ENCODE data around the gene MIEF2.

Gene MIEF2

DNA sequence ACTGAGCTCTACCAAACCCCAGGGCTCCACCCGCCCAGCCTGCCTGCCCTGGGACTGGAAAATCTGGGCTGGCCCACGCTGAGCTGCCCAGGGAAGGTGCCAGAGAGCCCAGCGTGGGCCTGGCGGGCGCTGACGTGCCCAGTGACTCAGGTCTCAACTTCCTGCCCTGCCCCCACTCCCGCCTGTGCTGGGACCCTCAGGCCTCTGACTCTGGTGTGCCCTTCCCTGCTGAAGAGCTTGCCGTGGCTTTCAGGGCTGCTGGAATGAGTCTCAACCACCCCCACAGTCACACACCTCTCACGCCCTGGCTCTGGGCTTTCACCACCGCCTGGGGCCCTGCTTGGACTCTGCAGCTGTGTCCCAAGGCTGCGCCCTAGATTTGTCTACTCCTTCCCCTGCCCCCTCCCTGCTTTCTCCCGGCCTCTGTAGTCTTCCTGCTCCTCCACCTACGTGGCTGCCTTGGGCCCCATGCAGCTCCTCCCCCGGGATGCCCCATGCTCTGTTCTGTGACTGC lies 24.7 kb upstream of the MIEF2 start:
- DNase-seq (ENCODE audit: low read depth in 2 of 2): peak in 1 of 2 experiments; percentile 26

DNA sequence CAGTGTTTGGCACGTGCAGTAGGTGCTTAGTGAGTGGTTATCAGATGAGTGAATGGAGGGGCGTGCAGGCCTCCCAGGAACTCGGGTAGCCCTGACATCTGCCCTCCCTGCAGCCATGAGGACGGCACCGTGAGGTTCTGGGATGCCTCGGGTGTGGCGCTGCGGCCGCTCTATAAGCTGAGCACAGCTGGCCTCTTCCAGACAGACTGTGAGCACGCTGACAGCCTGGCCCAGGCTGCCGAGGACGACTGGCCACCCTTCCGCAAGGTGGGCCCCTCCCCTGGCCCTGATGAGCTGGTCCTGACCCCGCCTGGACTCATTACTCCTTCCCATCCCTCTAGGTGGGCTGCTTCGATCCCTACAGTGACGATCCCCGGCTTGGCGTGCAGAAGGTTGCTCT lies 24.0 kb upstream of the MIEF2 start:
- no peak for DNase-seq (ENCODE audit: low read depth in 2 of 2)

DNA sequence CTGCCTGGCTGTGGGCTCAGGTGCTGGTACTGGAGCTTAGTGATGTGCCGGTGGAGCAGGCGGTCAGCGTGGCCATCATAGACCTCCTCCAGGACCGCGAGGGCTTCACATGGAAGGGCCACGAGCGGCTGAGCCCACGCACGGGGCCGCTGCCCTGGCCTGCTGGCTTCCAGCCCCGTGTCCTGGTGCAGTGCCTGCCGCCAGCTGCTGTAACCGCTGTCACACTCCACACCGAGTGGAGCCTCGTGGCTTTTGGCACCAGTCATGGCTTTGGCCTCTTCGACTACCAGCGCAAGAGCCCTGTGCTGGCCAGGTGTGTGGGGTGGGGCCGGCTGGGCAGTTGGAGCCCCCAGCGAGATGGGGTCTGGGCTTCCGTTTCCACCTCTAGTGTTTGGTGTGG lies 23.0 kb upstream of the MIEF2 start:
- DNase-seq (ENCODE audit: low read depth in 2 of 2): no peak

DNA sequence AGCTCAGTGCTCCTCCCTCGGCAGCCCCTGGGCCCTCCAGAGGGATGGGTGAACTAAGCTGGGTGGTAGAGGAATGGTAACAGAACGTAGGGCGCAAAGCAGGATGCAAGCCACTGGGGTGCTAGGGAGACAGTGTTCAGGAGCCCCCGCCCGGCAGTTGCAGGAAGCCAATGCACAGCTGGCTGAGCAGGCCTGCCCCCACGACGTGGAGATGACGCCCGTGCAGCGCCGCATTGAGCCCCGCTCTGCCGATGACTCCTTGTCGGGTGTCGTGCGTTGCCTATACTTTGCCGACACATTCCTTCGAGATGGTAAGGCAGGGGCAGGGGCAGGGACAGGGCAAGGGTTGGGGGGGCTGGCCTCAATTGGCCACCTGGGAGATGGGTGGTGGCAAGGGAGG lies 22.2 kb upstream of the MIEF2 start:
- no peak for DNase-seq (ENCODE audit: low read depth in 2 of 2)

DNA sequence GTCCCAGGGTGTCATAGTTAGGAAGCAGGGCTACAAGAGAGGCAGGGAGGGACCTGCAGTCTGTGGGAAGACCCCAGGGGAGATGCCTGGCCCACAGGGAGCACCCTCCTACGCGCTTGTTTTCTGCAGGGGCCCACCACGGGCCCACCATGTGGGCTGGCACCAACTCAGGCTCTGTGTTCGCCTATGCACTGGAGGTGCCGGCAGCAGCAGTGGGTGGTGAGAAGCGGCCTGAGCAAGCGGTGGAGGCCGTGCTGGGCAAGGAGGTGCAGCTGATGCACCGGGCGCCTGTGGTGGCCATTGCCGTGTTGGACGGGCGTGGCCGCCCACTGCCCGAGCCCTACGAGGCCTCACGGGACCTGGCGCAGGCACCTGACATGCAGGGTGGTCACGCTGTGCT lies 20.0 kb upstream of the MIEF2 start:
- DNase-seq (ENCODE audit: low read depth in 2 of 2): no peak

DNA sequence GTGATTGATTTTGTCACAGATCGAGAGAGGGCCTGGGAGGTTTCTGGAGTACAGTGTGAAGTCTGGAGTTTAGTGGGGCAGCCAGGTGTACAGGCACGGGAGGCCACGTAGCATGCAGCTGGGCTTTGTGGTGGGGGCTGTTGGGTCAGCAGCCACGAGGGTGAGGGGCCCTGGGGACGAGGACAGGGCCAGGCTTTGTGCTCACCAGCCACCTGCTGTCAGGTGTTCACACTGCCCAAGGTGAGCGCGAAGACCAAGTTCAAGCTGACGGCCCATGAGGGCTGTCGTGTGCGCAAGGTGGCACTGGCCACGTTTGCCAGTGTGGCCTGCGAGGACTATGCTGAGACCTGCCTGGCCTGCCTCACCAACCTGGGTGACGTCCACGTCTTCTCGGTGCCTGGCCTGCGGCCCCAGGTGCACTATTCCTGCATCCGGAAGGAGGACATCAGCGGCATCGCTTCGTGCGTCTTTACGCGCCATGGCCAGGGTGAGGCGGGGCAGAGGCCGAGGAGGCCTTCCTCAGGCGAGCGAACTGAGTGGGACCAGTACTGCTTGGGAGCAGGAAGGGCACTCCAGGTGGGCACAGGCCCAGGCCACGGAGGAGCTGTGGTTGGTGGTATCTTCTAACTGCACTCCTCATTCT lies 19.1 kb upstream of the MIEF2 start:
- DNase-seq (ENCODE audit: low read depth in 2 of 2): no peak

DNA sequence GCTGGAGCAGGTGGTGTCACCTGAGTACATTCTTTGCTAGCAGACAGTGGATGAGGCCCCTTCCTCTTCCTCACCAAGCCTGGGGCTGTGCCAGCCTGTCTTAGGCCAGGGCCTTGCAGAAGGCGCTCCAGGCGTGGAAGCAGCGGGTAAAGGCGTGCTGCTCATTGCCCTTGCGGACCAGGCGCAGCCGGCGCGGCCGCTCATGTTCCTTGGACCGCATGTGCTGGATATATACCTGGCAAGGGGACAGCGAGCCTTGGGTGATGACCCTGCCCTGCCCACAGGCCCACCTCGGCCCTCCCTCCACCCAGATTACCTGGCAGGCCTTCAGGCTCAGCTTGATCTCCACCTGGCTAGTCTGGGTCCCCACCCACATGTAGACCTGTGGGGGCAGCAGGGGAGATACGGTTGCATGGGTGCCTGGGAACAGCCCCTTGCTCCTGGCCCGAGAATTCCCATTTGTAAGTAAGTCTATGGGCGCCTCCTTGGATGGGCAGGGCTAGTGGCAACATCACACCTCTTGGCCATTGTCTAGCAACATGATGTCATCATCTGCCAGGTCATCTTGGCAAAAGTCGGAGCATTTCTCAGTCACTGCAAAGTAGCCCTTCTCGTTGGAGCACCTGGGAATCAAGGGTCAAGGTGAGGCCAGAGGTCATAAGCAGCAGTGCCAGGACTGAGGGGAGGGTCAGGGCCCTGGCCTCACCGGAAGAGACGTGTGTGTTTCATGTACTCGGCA lies 15.3 kb upstream of the MIEF2 start:
- no peak for DNase-seq (ENCODE audit: low read depth in 2 of 2)

DNA sequence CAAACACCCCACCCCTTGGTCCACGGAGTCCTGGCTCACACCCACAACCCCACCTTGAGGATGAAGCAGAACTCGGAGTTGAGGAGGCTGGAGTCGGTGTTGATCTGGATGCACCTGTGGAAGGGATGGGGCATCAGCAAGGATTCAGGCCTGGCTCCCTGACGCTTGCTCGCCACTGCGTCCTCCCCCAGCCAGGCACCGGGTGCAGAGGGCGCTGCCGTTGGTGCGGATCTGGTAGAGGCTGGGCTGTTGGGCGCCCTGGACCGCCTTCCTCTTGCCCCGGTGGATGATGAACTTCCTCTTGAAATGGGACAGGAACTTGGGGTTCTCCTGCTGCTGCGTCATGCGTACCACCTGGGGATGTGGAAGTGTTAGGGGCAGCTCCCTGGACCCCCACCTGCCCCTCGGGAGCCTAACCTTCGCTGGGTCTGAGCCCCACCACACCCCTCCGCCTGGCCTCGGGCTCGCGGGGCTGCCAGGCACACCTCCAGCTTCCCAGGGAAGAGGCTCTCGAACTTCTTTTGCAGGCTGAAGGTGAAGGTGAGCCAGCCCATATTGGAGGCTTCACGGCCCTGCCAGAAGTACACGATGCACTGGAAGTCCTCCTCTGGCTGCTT lies 14.2 kb upstream of the MIEF2 start:
- DNase-seq (ENCODE audit: low read depth in 2 of 2): no peak

DNA sequence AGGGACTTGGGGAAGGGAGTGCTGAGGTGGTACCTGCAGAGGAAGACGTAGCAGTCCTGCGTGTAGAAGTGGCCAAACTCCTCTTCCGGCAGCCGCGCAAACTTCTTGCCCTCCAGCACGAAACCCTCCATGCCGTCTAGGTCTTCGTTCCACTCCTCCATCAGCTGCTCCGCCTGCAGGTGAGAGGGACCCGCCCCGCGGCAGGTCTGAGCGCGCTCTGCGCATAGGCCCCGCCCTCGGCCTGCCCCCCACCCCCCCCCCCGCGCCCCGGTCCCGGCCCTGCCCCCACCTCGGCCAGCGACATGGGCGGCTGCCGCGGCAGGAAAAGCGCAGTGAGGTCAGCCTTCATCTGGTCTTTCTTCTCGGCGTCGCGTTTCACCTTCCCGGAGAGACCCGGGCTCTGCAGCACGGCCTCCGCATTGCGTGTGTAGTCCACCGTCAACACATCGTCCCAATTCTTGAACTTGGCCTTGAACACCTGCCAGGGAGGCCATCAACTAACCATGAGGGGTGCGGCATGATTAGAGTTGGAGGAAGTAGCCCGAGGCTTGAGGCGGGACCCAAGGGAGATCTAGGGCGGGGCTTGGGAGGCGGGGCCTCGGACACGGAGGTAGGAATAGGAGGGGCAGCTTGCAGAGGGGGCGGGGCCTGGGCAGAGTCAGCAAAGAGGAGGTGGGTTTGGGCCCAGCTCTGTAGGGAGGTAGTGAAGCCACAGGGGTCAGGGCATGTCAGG lies 13.4 kb upstream of the MIEF2 start:
- DNase-seq (ENCODE audit: low read depth in 2 of 2): peak in 1 of 2 experiments; percentile 49

DNA sequence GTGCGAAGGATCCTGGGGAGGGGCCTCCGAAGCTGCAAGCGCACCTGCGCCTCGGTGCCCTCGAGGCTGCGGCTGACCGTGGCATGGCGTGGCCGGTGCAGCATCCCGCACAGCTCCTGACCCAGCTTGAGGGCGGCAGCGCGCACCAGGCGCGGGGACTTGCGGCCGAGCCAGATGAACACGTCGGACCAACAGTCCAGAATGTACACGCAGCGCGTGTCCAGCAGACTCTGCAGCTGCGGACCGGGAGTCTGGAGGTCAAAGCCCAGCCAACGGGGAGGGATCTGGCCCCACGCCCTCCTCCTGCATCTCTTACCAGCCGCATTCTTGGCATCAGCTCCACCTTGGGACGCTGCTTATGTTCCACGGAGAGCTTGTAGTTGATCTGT lies 12.9 kb upstream of the MIEF2 start:
- no peak for DNase-seq (ENCODE audit: low read depth in 2 of 2)

DNA sequence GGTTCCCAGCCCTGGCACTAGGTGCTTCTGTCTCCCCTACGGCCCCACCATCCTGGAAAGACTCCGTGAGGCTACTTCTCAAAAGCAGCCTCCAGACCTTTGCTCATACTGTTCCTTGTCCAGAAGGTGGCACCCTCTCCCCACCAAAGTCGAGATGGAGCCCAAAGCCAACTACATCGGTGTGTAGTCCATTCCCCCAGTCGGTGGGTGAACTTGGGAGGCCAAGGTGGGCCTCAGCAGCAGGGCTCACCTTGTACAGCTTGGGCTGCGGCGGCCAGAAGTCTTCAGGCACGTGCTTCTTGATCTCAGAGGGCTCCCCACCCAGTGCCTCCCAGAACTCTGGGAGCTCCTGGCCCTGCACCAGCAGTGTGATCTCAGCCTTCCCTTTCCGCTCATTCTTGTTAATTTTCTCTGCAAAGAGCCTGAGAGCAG lies 12.1 kb upstream of the MIEF2 start:
- DNase-seq (ENCODE audit: low read depth in 2 of 2): peak in 1 of 2 experiments; percentile 52

DNA sequence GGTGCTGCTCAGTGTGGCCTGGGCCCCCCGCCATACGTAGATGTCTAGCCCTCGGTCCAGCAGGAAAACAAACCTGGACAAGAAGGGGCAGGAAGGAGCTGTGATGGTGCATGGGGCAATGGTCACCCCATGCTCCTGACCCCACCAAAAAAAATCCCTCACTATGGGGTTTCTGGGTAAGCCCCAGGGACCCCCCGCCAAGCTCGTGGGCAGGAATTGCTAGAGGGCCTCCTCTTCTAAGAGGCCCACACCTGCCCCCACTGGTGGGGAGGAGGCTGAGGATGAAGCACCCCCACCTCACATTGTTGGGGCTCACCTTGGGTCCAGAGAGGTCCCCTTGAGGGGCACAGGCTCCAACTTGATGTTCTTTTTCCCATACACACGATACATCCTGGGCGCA lies 11.7 kb upstream of the MIEF2 start:
- DNase-seq (ENCODE audit: low read depth in 2 of 2): no peak

DNA sequence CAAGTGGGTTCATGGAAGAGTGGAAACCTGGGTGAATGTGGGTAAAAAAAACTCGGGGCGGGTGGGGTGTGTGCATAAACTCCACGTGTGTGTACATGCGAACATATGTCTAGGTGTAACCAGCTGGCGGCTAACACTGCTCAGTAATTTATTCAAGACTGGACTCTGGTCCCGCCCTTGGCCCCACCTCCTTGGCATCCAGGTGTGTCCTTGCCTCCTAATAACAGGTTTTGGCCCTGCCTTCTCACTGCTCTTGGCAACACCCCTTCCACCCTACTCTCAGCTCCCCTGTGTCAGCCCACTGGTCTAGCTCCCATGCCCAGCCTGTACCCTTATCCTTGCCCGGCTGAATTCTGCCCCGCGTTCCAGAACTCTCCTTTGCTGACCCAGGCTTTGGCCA lies 10.2 kb upstream of the MIEF2 start:
- DNase-seq (ENCODE audit: low read depth in 2 of 2): no peak

DNA sequence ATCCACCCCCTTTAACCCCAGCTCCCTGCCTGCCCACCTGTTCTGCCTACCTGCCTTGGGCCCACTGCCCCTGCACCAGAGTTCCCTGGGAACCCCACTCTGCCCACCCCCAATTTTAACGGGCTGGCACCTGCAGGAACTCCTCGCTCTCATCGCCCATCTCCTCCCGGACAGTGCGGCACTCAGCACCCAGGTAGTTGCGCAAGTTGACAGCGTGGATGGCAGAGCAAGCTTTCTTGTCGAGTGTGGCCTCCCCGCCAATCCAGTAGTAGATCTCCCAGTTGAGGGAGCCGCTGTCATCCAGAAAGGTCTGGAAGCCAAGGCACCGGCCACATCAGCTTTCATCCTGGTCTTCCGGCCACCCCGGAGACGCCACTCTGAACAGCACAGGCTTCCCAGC lies 9.8 kb upstream of the MIEF2 start:
- DNase-seq (ENCODE audit: low read depth in 2 of 2): no peak

DNA sequence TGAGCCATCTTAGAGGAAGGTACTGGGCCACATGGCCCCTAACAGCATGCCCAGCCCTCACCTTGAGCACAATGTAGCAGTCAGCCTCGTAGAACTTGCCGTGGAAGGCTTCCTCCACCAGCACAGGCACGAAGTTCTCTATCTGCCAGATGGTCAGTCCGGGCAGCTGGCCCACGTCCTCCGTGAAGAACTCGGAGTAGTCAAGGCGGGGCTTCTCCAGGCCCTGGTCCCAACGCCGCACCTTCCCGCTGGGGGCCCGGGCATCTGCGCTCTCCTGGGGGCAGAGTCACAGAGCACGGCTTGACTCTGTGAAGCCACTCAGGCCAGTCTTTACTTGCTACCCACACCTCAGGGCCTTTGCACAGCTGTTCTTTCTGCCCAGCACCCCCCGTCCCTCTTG lies 9.3 kb upstream of the MIEF2 start:
- DNase-seq (ENCODE audit: low read depth in 2 of 2): no peak

DNA sequence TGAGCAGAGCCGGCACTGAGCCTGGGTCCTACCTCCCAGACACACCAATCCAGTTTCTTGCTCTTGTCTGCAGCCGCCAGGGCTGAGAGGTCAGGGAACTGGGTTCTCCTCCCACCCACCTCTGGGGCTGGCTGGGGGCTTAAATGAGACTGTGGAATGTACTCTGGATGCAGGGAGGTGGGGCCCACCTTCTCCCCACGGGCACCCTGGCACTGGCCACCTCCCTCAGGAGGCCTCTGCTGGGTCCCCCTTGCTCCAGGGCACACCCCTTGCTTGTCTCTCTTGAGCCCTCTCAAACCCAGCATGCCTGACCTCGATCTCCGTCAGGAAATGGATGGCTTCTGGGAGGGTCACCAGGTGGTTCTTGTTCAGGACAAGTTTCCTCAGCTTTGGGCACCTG lies 8.3 kb upstream of the MIEF2 start:
- no peak for DNase-seq (ENCODE audit: low read depth in 2 of 2)

DNA sequence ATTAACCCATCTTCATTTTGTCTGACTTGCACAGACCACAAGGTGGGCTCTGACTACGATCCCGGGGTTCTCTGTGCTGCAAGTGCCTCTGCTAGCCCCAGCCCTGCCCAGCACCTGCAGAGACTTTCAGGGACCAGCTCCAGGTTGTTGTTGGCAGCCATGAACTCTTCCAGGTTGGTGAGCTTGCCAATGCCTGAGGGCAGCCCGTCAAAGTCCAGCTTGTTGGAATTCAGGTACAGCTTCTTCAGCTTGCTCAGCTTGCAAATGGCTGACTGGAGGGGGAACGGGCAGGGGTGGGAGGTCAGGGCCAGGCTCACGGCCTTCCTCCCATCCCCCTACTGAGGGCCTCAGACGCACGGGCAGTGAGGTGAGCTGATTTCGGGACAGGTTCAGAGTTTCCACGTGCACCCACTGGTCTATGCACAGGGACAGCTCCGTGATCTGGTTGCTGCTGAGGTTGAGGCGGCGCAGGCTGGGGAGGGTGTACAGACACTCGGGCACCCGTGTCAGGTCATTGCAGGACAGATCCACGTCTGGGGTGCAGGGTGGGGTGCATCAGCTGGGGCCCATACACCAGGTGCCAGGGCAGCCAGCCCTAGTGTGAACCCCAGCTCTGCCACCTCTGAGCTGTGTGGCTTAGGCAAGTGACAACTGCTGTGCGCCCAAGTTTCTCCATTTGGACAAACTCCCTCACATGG lies 7.1 kb upstream of the MIEF2 start:
- DNase-seq (ENCODE audit: low read depth in 2 of 2): no peak

DNA sequence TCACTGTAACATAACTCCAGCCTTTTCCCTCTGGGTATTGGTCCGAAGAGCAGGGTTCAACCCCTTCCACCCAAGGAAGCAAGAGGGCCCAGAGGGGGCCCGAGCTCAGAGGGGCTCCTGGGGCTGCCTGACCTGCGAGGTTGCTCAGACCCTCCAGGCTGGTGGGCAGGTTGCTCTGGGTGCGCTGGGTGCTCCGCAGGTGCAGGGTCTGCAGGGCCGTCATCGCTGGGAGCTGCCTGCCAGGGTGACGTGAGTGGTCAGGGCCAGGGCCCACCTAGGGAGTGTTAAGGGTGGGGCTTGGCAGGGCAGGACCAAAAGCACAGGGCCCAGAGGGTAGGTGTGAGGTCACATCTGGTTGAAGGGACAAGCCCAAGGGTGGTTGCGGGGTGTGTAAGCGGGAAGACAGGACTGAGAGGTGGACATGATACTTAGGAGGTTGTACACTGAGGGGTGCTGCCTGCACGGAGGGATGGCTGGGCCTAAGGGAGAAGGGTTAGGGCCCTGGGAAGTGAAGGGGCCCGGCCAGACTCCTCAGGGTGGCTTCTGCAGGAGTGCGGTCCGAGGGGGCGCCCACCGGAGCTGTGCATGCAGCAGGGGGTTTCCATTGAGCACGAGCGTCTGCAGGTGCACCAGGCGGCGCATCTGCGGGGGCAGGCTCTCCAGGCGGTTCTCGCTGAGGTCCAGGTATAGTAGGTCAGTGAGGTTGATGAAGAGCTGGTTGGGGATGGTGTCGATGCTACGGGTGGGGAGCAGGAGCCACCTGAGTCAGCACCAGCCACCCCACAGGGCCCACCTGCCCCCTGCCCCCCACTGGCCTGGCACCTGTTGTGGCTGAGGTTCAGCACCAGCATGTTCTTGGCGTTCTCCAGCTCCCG lies 6.3 kb upstream of the MIEF2 start:
- DNase-seq (ENCODE audit: low read depth in 2 of 2): no peak

DNA sequence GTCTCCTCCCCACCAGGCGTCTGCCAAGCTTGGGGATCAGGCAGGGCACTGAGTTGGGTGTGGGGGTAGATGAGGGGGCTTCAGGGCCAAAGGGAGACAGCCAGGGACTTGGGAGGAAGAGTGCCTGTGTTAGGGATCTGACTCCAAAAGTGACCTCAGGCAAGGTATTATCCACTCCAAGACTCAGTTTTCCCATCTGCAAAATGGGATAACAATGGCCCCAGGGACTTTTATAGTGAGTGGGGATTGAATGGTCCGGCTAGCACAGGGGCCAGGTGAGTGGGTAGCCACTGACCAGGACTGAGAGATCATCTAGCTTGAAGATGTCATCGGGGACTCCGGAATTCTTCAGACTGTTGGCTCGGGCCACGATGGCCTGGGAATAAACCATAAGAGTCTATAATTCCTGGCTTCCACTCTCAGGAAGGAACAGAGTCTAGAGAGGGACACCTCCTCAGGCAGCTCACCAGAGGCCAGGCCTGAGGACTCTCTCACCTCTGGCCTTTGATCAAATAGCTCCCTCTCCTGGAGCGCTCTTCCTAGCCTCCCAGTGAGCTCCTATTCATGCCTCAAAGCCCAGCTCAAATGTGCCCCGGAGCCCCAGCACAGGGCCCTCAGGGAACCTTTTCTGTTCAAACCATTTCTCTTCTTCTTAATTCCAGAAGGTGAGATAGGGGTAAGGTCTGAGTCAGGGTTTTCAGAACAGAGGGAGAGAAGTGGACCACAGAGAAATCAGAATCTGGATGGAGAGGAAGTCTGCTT lies 5.4 kb upstream of the MIEF2 start:
- DNase-seq (ENCODE audit: low read depth in 2 of 2): no peak

DNA sequence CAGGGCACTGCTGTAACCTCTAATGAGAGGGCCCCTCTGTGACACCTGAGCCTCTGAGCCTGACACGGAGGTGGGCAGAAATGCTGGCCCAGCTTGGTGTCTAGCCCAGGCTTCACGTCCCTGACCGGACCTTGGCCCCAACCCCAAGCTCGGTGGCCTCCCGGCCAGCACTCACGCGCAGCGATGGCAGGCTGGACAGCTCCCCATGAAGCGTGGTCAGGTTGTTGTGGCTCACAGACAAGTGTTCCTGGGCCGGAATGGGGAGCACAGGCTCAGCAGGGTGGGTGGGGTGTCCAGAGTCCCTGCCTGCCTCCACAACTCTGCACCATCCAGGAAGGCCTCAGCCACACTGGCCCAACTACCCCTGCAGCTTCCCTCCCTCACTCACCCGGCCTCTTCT lies 4.1 kb upstream of the MIEF2 start:
- DNase-seq (ENCODE audit: low read depth in 2 of 2): no peak
